WTC11 (cell line): ENCODE data around the gene STX18. TPM values are rescaled to one million over a fixed set of nuclear protein-coding genes. Genes with fewer than 3 reads are reported as not detected.
"Not testable (repeated sequence)": the region's sequence is repeated elsewhere in the genome, so short reads cannot be mapped to it uniquely, and the experiment has no call there.

Source experiments
- ATAC-seq: fragments of 200-7000 bp; cut with Tn5 transposase; 2 replicates; pipeline ENCODE4 v1.10.0; 2021; ENCODE audit warnings: mild to moderate bottlenecking, moderate library complexity
- CTCF ChIA-PET: fragments of 300-600 bp; sonication (Branson Sonifier 250); formaldehyde crosslinking; loops from one replicate; lab custom pipeline; 2021; ENCODE audit warnings: antibody characterized with exemption; lab: Charles Lee
- POLR2A ChIA-PET: fragments of 350-600 bp; sonication (Branson Sonifier 250); formaldehyde crosslinking; loops from one replicate; lab custom pipeline; 2021; ENCODE audit warnings: antibody characterized with exemption; lab: Charles Lee
- DNase-seq: peaks from one replicate; pipeline ENCODE4 v3.0.0; 2021; ENCODE audit warnings: low spot score
- H3K27ac Mint-ChIP-seq: 2 replicates; pipeline ENCODE4 v1.8.0; 2021; ENCODE audit warnings: mixed read lengths
- H3K27me3 Mint-ChIP-seq: 2 replicates; pipeline ENCODE4 v1.8.0; 2021; ENCODE audit warnings: low read depth, mild to moderate bottlenecking, moderate library complexity, mixed read lengths
- H3K36me3 Mint-ChIP-seq: 2 replicates; pipeline ENCODE4 v1.8.0; 2021; ENCODE audit warnings: mixed read lengths
- H3K4me1 Mint-ChIP-seq: 2 replicates; pipeline ENCODE4 v1.8.0; 2022; ENCODE audit warnings: mixed read lengths
- H3K4me3 Mint-ChIP-seq: 2 replicates; pipeline ENCODE4 v1.8.0; 2021; ENCODE audit warnings: mild to moderate bottlenecking, moderate library complexity, mixed read lengths
- H3K9me3 Mint-ChIP-seq: 2 replicates; pipeline ENCODE4 v1.8.0; 2021; ENCODE audit warnings: mixed read lengths
- IRF2 ChIP-seq: sonication (generic); formaldehyde crosslinking; IDR thresholded peaks from 2 replicates; pipeline ENCODE4 v1.8.0; 2022; ENCODE audit warnings: low read depth, missing genetic modification reagents, borderline replicate concordance
- RELA ChIP-seq: sonication (generic); formaldehyde crosslinking; IDR thresholded peaks from 2 replicates; pipeline ENCODE4 v1.8.1; 2022; ENCODE audit warnings: missing genetic modification reagents, mild to moderate bottlenecking, borderline replicate concordance
- RORB ChIP-seq: fragments of 250-450 bp; sonication (Bioruptor Pico); IDR thresholded peaks from 2 replicates; pipeline ENCODE4 v1.9.0; 2021; ENCODE audit warnings: mild to moderate bottlenecking
- SP1 ChIP-seq: sonication (generic); formaldehyde crosslinking; conservative IDR thresholded peaks from 2 replicates; pipeline ENCODE4 v1.8.1; 2022; ENCODE audit warnings: missing genetic modification reagents
- ZNF671 ChIP-seq: fragments of 250-450 bp; sonication (Bioruptor Pico); IDR thresholded peaks from 2 replicates; pipeline ENCODE4 v1.8.0; 2021; ENCODE audit warnings: mild to moderate bottlenecking
- total RNA-seq: library from RNA; stranded (reverse); gene quantifications from 3 replicates; pipeline ENCODE4 v1.2.3, GENCODE V29; 2021
- TF ChIP-seq, protein P1 (sequence below): sonication (generic); formaldehyde crosslinking; IDR thresholded peaks from 2 replicates; pipeline ENCODE4 v1.8.1; 2022; ENCODE audit warnings: low read depth, missing genetic modification reagents, borderline replicate concordance
- TF ChIP-seq, protein P2 (sequence below): sonication (generic); formaldehyde crosslinking; IDR thresholded peaks from 2 replicates; pipeline ENCODE4 v1.8.0; 2023; ENCODE audit warnings: missing genetic modification reagents, mild to moderate bottlenecking, borderline replicate concordance
- TF ChIP-seq, protein P3 (sequence below): fragments of 250-450 bp; sonication (Bioruptor Pico); IDR thresholded peaks from 2 replicates; pipeline ENCODE4 v1.9.0; 2021; ENCODE audit warnings: mild to moderate bottlenecking

Gene STX18
- total RNA-seq, 1 experiment from 2014 or later, result 16.9 TPM

DNA sequence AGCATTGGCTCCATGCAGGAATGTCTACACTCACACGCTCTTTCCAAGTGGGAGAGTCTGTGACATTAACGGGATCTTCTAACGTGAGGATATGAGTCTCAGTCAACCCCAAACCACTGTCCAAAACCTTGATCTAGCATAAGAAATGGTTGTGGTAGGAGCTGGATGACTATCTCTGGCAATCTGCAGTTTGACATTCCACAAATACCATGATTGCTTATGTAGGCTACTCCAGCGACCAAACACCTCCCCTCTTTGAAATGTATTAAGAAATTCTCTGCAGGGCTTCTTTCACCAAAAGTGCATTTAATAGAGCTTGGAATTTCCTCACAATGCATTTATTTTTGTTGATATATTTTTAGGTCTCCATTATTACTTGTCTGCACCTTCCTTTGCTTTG, 14.1 kb upstream of the STX18 start:
- TF ChIP-seq, protein P1, sequence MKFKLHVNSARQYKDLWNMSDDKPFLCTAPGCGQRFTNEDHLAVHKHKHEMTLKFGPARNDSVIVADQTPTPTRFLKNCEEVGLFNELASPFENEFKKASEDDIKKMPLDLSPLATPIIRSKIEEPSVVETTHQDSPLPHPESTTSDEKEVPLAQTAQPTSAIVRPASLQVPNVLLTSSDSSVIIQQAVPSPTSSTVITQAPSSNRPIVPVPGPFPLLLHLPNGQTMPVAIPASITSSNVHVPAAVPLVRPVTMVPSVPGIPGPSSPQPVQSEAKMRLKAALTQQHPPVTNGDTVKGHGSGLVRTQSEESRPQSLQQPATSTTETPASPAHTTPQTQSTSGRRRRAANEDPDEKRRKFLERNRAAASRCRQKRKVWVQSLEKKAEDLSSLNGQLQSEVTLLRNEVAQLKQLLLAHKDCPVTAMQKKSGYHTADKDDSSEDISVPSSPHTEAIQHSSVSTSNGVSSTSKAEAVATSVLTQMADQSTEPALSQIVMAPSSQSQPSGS (CRISPR knock-in tag), result no peak
- TF ChIP-seq RELA, result no peak
- TF ChIP-seq RORB (CRISPR knock-in tag), result no peak
- TF ChIP-seq SP1 (CRISPR knock-in tag), result no peak
- TF ChIP-seq, protein P2, sequence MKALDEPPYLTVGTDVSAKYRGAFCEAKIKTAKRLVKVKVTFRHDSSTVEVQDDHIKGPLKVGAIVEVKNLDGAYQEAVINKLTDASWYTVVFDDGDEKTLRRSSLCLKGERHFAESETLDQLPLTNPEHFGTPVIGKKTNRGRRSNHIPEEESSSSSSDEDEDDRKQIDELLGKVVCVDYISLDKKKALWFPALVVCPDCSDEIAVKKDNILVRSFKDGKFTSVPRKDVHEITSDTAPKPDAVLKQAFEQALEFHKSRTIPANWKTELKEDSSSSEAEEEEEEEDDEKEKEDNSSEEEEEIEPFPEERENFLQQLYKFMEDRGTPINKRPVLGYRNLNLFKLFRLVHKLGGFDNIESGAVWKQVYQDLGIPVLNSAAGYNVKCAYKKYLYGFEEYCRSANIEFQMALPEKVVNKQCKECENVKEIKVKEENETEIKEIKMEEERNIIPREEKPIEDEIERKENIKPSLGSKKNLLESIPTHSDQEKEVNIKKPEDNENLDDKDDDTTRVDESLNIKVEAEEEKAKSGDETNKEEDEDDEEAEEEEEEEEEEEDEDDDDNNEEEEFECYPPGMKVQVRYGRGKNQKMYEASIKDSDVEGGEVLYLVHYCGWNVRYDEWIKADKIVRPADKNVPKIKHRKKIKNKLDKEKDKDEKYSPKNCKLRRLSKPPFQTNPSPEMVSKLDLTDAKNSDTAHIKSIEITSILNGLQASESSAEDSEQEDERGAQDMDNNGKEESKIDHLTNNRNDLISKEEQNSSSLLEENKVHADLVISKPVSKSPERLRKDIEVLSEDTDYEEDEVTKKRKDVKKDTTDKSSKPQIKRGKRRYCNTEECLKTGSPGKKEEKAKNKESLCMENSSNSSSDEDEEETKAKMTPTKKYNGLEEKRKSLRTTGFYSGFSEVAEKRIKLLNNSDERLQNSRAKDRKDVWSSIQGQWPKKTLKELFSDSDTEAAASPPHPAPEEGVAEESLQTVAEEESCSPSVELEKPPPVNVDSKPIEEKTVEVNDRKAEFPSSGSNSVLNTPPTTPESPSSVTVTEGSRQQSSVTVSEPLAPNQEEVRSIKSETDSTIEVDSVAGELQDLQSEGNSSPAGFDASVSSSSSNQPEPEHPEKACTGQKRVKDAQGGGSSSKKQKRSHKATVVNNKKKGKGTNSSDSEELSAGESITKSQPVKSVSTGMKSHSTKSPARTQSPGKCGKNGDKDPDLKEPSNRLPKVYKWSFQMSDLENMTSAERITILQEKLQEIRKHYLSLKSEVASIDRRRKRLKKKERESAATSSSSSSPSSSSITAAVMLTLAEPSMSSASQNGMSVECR, result no peak
- DNase-seq (no peak), ATAC-seq (no peak)
- Mint-ChIP-seq H3K36me3 (peaks cover 39% of the 10 kb centered on the region), H3K27ac (no peak overlapping the region; the same call in 1 of the 2 replicates), H3K4me1 (peaks cover 9% of the 10 kb centered on the region; the same call in 1 of the 2 replicates), H3K4me3 (no peak overlapping the region), H3K9me3 (no peaks in the 10 kb centered on the region), H3K27me3 (no peaks in the 10 kb centered on the region)
- ChIA-PET POLR2A (interaction anchor here (1.3 kb wide), 1 partner anchor 14 kb away, joined by 3 read pairs; the partner anchor contains the start of gene STX18), CTCF (interaction anchor here (1.3 kb wide), 1 partner anchor 37 kb away, joined by 3 read pairs; no protein-coding TSS in a partner anchor)

DNA sequence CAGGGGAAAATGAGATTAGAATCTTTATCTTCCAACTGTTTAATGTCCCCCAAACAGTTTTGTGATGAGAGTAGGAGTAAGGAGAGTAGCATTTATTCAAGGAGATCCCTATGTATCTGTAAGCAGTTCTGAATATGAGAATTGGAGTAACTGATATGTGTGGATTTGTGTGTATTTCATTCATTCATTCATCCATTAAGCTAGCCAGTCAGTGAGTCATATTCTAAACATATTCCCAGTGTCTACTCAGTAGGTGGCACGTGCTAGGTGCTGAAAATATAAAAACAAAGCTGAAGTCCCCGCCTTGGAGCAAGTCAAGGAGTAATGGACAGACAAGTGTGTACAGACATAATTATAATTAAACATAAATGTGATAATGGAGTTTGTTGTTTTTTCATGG, 12.4 kb upstream of the STX18 start:
- no peaks in the 10 kb centered on the region for H3K27me3 Mint-ChIP-seq
- no peak overlapping the region for H3K27ac Mint-ChIP-seq
- ChIA-PET POLR2A (no interaction called here), CTCF (no interaction called here)
- H3K9me3 Mint-ChIP-seq, result peaks cover 6% of the 10 kb centered on the region
- peaks cover 9% of the 10 kb centered on the region; the same call in 1 of the 2 replicates for H3K4me1 Mint-ChIP-seq
- DNase-seq (no peak), ATAC-seq (no peak)
- no peak overlapping the region for H3K4me3 Mint-ChIP-seq
- peaks cover 55% of the 10 kb centered on the region for H3K36me3 Mint-ChIP-seq
- TF ChIP-seq IRF2 (no peak), ZNF671 (no peak)
- TF ChIP-seq, protein P3, sequence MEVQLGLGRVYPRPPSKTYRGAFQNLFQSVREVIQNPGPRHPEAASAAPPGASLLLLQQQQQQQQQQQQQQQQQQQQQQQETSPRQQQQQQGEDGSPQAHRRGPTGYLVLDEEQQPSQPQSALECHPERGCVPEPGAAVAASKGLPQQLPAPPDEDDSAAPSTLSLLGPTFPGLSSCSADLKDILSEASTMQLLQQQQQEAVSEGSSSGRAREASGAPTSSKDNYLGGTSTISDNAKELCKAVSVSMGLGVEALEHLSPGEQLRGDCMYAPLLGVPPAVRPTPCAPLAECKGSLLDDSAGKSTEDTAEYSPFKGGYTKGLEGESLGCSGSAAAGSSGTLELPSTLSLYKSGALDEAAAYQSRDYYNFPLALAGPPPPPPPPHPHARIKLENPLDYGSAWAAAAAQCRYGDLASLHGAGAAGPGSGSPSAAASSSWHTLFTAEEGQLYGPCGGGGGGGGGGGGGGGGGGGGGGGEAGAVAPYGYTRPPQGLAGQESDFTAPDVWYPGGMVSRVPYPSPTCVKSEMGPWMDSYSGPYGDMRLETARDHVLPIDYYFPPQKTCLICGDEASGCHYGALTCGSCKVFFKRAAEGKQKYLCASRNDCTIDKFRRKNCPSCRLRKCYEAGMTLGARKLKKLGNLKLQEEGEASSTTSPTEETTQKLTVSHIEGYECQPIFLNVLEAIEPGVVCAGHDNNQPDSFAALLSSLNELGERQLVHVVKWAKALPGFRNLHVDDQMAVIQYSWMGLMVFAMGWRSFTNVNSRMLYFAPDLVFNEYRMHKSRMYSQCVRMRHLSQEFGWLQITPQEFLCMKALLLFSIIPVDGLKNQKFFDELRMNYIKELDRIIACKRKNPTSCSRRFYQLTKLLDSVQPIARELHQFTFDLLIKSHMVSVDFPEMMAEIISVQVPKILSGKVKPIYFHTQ, result no peak

DNA sequence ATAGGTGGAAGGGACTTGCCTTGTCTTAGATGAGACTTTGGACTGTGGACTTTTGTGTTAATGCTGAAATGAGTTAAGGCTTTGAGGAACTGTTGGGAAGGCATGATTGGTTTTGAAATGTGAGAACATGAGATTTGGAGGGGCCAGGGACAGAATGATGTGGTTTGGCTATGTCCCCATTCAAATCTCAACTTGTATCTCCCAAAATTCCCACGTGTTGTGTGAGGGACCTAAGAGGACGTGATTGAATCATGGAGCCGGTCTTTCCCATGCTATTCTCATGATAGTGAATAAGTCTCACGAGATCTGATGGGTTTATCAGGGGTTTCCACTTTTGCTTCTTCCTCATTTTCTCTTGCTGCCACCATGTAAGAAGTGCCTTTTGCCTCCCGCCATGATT, 10.2 kb upstream of the STX18 start:
- H3K27me3 Mint-ChIP-seq, H3K4me1 Mint-ChIP-seq, H3K9me3 Mint-ChIP-seq, CTCF ChIA-PET, POLR2A ChIA-PET, ATAC-seq, DNase-seq, H3K4me3 Mint-ChIP-seq, H3K27ac Mint-ChIP-seq: not testable (repeated sequence)
- H3K36me3 Mint-ChIP-seq, result peaks cover 73% of the 10 kb centered on the region

DNA sequence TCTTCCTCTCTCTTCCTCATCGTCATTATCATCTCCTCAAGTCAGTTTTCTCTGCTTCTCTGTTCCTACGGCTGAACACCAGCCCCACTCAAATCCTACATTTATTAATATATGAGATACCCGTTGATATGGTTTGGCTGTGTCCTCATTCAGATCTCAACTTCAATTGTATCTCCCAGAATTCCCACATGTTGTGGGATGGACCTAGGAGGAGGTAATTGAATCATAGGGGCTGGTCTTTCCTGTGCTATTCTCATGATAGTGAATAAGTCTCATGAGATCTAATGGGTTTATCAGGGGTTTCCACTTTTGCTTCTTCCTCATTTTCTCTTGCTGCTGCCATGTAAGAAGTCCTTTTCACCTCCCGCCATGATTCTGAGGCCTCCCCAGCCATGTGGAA, 8.3 kb upstream of the STX18 start:
- CTCF ChIA-PET, H3K9me3 Mint-ChIP-seq, H3K4me3 Mint-ChIP-seq, DNase-seq, H3K27ac Mint-ChIP-seq, ATAC-seq, H3K4me1 Mint-ChIP-seq, H3K27me3 Mint-ChIP-seq, POLR2A ChIA-PET: not testable (repeated sequence)
- H3K36me3 Mint-ChIP-seq, result peaks cover 80% of the 10 kb centered on the region
